NOMO-1 treated with dmso at 0.1 percent for 144 hours (cell line): Measurements from ENCODE around the gene RETREG1.
"Not testable (repeated sequence)": the region's sequence is repeated elsewhere in the genome, so short reads cannot be mapped to it uniquely, and the experiment has no call there.

Experiments
- DNase-seq: peaks from one replicate; lab custom pipeline; 2025; ENCODE audit not compliant: unreplicated experiment; lab: John Stamatoyannopoulos, UW

RETREG1 gene

GRCh38 chr5:16617274-16617968 lies 624 bp upstream of the RETREG1 start:
- DNase-seq: no peak

- no peak for DNase-seq
Observed at GRCh38 chr5:16615741-16616535, 859 bp downstream of the RETREG1 start.

- DNase-seq: no peak
Observed at GRCh38 chr5:16612007-16612406, 4.8 kb downstream of the RETREG1 start.

GRCh38 chr5:16610896-16611295 lies 5.9 kb downstream of the RETREG1 start:
- DNase-seq: not testable (repeated sequence)

- DNase-seq: no peak
Observed at GRCh38 chr5:16609412-16609811, 7.4 kb downstream of the RETREG1 start.

- no peak for DNase-seq
Observed at GRCh38 chr5:16606628-16607027, 10.2 kb downstream of the RETREG1 start.

- no peak for DNase-seq
Observed at GRCh38 chr5:16603701-16604100, 13.1 kb downstream of the RETREG1 start.

GRCh38 chr5:16603295-16603694 lies 13.5 kb downstream of the RETREG1 start:
- no peak for DNase-seq

- DNase-seq: no peak
Observed at GRCh38 chr5:16602182-16602581, 14.6 kb downstream of the RETREG1 start.

- no peak for DNase-seq
Observed at GRCh38 chr5:16600946-16601345, 15.9 kb downstream of the RETREG1 start.

GRCh38 chr5:16600397-16600796 lies 16.4 kb downstream of the RETREG1 start:
- no peak for DNase-seq

GRCh38 chr5:16597946-16598694 lies 18.7 kb downstream of the RETREG1 start:
- no peak for DNase-seq

GRCh38 chr5:16596581-16596940 lies 20.2 kb downstream of the RETREG1 start:
- no peak for DNase-seq

- DNase-seq: no peak
Observed at GRCh38 chr5:16595881-16596580, 20.8 kb downstream of the RETREG1 start.

- no peak for DNase-seq
Observed at GRCh38 chr5:16593628-16594027, 23.2 kb downstream of the RETREG1 start.

- DNase-seq: no peak
Observed at GRCh38 chr5:16593013-16593412, 23.8 kb downstream of the RETREG1 start.

- DNase-seq: no peak
Observed at GRCh38 chr5:16592255-16592654, 24.5 kb downstream of the RETREG1 start.

GRCh38 chr5:16590685-16591084 lies 26.1 kb downstream of the RETREG1 start:
- DNase-seq: no peak

- DNase-seq: no peak
Observed at GRCh38 chr5:16589658-16590057, 27.1 kb downstream of the RETREG1 start.

GRCh38 chr5:16588434-16589214 lies 28.2 kb downstream of the RETREG1 start:
- DNase-seq: no peak
